ENCODE data around the gene RGS3. TPM values are rescaled to one million over a fixed set of nuclear protein-coding genes. Genes with fewer than 3 reads are reported as not detected.

RGS3 gene
- total RNA-seq, 1 donor, result 48.9 TPM

DNA sequence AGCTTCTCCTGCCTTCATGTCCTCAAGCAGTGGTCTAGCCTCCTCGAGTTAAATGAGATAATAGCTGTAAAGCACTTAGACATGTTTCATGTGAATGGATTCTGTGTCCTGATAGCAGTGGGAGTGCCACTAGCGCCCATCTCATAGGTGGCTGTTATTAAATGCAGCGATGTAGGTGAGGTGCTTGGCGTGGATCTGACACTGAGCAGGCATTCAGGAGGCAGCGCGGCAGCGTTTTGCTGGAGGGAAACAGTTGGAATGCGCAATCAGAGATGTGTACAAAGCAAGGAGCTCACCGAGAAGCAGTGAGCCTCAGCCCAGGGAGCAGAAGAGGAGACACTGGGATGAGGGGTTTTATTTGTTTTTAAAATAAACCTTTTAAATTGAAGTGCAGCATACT, 106.6 kb downstream of the RGS3 start:
- no peak overlapping the region for H3K4me3 ChIP-seq (ENCODE audit: low read depth, low read length)
- TF ChIP-seq, protein P1, sequence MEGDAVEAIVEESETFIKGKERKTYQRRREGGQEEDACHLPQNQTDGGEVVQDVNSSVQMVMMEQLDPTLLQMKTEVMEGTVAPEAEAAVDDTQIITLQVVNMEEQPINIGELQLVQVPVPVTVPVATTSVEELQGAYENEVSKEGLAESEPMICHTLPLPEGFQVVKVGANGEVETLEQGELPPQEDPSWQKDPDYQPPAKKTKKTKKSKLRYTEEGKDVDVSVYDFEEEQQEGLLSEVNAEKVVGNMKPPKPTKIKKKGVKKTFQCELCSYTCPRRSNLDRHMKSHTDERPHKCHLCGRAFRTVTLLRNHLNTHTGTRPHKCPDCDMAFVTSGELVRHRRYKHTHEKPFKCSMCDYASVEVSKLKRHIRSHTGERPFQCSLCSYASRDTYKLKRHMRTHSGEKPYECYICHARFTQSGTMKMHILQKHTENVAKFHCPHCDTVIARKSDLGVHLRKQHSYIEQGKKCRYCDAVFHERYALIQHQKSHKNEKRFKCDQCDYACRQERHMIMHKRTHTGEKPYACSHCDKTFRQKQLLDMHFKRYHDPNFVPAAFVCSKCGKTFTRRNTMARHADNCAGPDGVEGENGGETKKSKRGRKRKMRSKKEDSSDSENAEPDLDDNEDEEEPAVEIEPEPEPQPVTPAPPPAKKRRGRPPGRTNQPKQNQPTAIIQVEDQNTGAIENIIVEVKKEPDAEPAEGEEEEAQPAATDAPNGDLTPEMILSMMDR (IDR thresholded peaks at IDR 0.05; ENCODE audit: insufficient read depth, low read length), result no peak
- DNase-seq (ENCODE audit: low read depth), result no peak

DNA sequence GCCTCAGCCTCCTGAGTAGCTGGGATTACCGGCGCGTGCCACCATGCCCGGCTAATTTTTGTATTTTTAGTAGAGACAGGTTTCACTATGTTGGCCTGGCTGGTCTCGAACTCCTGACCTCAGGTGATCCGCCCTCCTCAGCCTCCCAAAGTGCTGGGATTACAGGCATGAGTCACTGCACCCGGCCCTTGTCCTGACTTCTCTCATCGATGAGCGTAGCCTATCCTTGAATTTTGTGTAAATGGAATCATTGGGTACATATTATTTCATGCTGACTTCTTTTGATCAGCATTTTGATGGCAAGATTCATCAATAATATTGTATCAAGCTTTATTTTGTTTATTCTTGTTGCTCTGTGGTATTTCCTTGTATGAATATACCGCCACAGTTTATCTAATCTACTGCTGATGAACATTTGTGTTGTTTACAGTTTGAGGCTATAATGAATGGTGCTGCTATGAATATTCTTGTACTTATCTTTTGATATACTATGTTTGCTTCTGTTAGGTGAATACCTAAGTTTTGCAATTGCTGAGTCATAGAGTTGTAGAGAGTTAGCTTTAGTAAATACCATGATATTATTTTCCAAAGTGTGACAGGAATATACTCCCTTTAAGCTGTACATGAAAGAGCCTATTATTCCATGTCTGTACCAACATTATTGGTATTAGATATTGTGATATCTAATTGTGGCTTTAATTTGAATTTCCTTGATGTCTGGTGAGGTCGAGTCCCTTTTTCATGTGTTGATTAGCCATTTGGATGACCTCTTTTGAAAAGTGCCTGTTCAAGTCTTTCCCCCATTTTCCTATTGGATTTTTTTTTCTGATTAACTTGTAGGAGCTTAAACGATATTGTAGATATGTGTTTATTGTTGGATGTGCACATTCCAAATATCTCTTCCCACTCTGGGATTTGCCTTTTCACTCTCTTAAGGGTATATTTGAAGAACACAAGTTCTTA, 107.5 kb downstream of the RGS3 start:
- H3K4me3 ChIP-seq (ENCODE audit: low read depth, low read length), result no peak overlapping the region
- TF ChIP-seq, protein P1 (IDR thresholded peaks at IDR 0.05; ENCODE audit: insufficient read depth, low read length), result no peak
- peak; percentile 48 for DNase-seq (ENCODE audit: low read depth)

DNA sequence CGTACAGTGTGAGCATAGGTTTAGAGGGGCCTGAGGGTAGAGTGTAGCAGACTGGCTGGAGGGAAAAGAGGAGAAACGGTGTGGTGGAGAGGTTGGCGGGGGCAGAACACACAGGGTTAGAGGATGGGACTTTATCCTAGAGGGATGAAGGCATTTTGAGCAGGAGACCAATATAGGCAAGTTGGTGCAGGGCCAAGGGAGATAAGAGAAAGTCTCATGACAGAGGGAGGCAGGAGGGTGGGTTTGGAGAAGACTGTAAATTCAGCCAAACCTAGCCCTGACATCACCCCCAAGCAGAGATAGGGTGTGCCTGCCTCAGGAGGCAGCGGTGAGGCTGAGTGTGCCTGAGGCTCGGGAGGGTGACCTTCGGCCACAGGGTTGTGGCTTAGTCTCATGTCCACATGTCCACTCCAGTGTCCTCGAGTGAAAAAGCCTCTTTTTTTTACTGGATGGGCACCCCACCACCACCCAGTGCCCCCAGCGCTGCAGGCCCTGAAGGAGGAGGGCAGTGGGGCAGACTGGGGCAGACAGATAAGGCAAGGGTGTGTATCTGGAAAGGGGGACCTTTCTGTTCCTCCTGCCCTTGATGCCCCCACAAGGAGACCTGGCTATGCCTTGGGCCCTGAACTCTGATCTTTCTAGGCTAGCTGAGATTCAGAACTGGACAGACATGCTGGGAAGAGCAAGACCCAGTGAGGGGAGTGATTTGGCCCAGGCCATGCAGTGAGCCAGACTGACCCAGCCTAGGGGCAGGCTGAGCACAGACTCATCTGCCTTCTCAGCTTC, 108.7 kb downstream of the RGS3 start:
- no peak for DNase-seq (ENCODE audit: low read depth)
- TF ChIP-seq, protein P1 (IDR thresholded peaks at IDR 0.05; ENCODE audit: insufficient read depth, low read length), result no peak

DNA sequence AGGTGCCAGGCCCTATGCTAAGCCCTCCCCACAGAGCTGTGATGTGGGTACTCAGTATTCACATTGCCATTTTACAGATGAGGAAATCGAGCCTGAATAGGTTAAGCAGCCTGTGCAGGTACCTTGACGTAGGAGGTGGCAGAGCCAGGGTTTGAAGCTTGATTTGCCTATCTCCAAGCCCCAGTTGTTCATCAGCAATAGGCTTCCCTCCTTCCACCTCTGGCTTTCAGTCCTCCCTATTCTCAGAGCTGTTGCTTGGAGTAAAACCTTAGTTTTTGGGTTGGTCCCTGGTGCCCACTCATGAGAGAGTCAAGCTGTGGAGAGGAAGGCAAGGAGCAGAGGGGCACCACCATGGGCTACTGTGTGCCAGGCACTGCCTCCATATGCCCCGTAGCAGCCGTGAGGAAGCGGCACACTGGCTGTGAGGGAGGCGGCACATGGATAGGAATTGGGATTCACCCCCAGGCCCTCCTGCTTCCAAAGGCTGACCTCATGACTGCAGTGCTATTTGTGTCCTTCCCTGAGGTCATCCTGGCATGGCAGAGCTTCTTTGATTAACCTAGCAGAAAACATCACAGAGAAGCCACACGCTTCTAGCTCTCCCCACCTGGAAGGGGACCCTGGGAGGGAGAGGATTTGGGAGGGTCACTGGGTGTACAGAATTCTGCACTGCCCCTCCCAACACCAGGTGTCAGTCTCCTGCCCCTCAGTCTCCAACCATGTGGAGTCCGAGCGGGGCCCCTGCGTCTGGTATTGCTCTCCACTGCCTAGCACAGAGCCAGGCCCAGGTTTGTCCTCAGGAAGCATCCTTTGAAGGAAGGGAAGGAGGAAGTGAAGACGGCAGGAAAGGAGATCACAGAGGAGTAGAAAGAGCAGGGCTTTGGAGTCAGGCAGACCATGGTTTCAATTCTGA, 109.8 kb downstream of the RGS3 start:
- no peak overlapping the region for H3K4me3 ChIP-seq (ENCODE audit: low read depth, low read length)
- DNase-seq (ENCODE audit: low read depth), result no peak
- TF ChIP-seq, protein P1 (IDR thresholded peaks at IDR 0.05; ENCODE audit: insufficient read depth, low read length), result no peak

More for the DNA sequence above, 108.7 kb downstream of the RGS3 start:
- no peak overlapping the region for H3K4me3 ChIP-seq (ENCODE audit: low read depth, low read length)

DNA sequence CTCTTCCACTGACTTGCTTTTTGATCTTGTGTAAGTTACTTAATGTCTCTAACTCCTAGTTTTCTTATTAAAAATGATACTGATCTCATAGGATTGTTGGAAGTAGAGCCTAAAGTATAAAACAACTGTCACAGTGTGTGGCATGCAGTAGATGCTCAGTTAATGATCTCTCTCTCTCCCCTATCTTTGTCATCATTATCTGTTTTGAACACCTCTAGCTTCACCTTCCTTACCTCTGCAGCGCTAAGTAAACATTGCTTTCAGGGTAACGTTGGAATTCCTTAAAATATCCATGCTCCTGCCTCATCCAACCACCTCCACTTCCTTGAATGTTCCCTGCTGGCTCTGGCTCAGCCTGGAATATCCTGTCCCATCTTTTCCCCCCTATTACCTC, 110.4 kb downstream of the RGS3 start:
- H3K4me3 ChIP-seq (ENCODE audit: low read depth, low read length), result no peak overlapping the region
- TF ChIP-seq, protein P1 (IDR thresholded peaks at IDR 0.05; ENCODE audit: insufficient read depth, low read length), result no peak
- no peak for DNase-seq (ENCODE audit: low read depth)

All from fibroblast of the aortic adventitia (primary cell).